Glutamatergic neuron (in vitro differentiated cells): Measurements from ENCODE around the gene FAM174B. TPM values are rescaled to one million over a fixed set of nuclear protein-coding genes. Genes with fewer than 3 reads are reported as not detected.

Experiments used
- DNase-seq: peaks from one replicate; pipeline ENCODE4 v3.0.0; 2022
- H3K27ac Mint-ChIP-seq: one replicate; pipeline ENCODE4 v1.8.0; 2020; ENCODE audit warnings: mild to moderate bottlenecking, mixed read lengths, inconsistent platforms; ENCODE audit not compliant: unreplicated experiment
- H3K27me3 Mint-ChIP-seq: one replicate; pipeline ENCODE4 v1.8.0; 2020; ENCODE audit warnings: mild to moderate bottlenecking, moderate library complexity, mixed read lengths, inconsistent platforms; ENCODE audit not compliant: unreplicated experiment
- H3K36me3 Mint-ChIP-seq: one replicate; pipeline ENCODE4 v1.8.0; 2020; ENCODE audit warnings: mild to moderate bottlenecking, mixed read lengths, inconsistent platforms; ENCODE audit not compliant: unreplicated experiment
- H3K4me1 Mint-ChIP-seq: one replicate; pipeline ENCODE4 v1.8.0; 2020; ENCODE audit warnings: mild to moderate bottlenecking, low read depth, mixed read lengths, inconsistent platforms; ENCODE audit not compliant: unreplicated experiment
- H3K4me3 Mint-ChIP-seq: one replicate; pipeline ENCODE4 v1.8.0; 2020; ENCODE audit warnings: mild to moderate bottlenecking, mixed read lengths, inconsistent platforms; ENCODE audit not compliant: unreplicated experiment
- H3K9me3 Mint-ChIP-seq: one replicate; pipeline ENCODE4 v1.8.0; 2020; ENCODE audit warnings: mild to moderate bottlenecking, moderate library complexity, mixed read lengths, inconsistent platforms; ENCODE audit not compliant: unreplicated experiment
- total RNA-seq: library from RNA; stranded (reverse); fragmentation: NEBNext Ultra II Directional; extraction: Animal tissue kit (Norgen Biotek cat#: 25700); gene quantifications from one replicate; pipeline ENCODE4 v1.2.1, GENCODE V29; 2021; ENCODE audit not compliant: unreplicated experiment
- TF ChIP-seq, protein P1 (sequence below): fragments of 200-600 bp; sonication (generic); IDR thresholded peaks from one replicate; pipeline ENCODE4 v1.5.0; 2021; ENCODE audit not compliant: partially characterized antibody, unreplicated experiment

The FAM174B gene
- total RNA-seq, 1 donor from 2014 or later: 8.6 TPM

DNA sequence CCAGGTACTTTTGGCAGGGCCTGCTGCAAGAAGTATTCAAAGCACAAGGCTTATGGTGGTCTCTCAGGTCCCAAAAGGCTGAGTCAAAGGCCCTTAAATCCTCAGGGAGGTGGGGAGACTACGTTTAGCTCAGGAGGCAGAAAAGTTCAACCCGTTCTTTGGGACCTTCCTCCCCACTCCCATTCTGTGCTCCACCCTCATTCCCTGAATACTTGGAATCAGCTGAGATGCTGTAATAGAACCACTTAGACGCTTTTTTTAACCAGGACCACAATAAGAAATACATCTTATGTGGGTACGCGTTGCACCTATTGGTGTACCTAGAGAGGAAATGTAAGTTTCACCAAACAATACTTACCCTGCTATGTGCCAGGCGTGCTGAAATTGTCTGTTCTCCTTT is 58.0 kb downstream of the FAM174B start:
- Mint-ChIP-seq H3K27ac (no peak overlapping the region), H3K27me3 (peaks cover 3% of the 10 kb centered on the region)
- DNase-seq: no peak

DNA sequence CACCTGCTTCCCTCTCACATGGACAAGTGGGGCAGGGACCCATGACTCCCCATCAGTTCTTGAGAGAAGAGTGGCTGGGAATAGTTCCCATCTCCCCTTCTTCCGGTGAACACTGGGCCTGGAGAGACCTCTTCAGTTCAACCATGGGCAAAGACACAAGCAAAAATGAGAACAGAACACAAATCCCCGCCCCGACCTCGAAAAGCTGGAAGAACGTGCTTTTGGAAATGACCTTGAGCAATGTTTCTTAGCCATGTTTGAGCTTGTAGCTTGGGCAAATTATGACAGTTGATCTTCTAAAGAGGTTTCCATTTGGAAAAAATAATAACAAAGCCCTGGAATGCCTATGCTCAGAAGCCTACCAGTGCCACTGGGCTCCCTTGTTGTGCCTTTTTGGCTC is 59.0 kb downstream of the FAM174B start:
- no peak overlapping the region for H3K4me3 Mint-ChIP-seq
- peaks cover 3% of the 10 kb centered on the region for H3K27me3 Mint-ChIP-seq
- DNase-seq: no peak
- TF ChIP-seq, protein P1, sequence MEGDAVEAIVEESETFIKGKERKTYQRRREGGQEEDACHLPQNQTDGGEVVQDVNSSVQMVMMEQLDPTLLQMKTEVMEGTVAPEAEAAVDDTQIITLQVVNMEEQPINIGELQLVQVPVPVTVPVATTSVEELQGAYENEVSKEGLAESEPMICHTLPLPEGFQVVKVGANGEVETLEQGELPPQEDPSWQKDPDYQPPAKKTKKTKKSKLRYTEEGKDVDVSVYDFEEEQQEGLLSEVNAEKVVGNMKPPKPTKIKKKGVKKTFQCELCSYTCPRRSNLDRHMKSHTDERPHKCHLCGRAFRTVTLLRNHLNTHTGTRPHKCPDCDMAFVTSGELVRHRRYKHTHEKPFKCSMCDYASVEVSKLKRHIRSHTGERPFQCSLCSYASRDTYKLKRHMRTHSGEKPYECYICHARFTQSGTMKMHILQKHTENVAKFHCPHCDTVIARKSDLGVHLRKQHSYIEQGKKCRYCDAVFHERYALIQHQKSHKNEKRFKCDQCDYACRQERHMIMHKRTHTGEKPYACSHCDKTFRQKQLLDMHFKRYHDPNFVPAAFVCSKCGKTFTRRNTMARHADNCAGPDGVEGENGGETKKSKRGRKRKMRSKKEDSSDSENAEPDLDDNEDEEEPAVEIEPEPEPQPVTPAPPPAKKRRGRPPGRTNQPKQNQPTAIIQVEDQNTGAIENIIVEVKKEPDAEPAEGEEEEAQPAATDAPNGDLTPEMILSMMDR: no peak
- H3K4me1 Mint-ChIP-seq: no peaks in the 10 kb centered on the region
- H3K9me3 Mint-ChIP-seq: no peaks in the 10 kb centered on the region
- peaks cover 5% of the 10 kb centered on the region for H3K36me3 Mint-ChIP-seq
- no peak overlapping the region for H3K27ac Mint-ChIP-seq

More for the DNA sequence above, 58.0 kb downstream of the FAM174B start:
- Mint-ChIP-seq H3K36me3 (peaks cover 5% of the 10 kb centered on the region), H3K9me3 (no peaks in the 10 kb centered on the region), H3K4me3 (no peak overlapping the region), H3K4me1 (no peaks in the 10 kb centered on the region)
- TF ChIP-seq, protein P1: no peak

DNA sequence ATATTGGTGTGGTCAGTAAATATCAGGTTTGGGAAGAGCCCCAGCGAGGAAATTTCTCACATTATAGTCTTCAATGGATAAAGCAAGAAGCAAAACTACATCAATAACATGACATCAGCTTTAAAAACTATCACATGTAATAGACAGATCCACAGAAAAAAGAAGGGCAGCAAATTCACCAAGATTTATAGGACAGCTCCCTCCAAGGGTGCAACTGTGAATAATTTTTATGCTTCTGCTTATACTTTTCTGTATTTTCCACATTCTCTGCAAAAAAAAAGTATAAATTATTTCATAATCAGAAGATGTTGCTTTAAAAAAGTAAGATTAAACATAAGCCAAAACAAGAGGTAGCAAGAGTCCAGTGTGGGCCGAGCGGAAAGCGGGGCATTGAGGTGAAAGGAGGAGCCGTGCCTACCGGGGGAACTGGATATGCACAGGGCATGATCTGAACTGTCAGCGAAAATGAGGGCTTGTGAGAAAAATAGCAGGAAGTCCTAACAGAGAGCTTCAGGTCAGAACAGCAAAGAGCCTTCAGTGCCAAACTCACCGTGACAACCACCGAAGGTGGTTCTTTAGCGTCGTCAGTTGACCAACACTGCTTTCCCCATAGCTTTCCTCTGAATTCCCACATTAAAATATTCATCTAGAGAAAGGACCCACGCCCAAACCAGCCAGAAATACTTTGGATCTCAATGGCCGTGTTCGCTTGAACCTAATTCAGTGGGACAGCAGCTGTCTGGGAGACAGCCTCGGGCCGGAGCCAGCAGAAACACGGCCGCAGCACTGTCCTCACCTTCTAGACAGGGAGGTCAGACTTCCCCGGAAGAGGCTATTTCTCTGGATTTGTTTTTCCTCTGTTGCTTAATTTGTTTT is 59.8 kb downstream of the FAM174B start:
- no peak for DNase-seq
- Mint-ChIP-seq H3K27me3 (peaks cover 3% of the 10 kb centered on the region), H3K36me3 (peaks cover 5% of the 10 kb centered on the region), H3K27ac (no peak overlapping the region), H3K4me1 (no peaks in the 10 kb centered on the region), H3K9me3 (no peaks in the 10 kb centered on the region), H3K4me3 (no peak overlapping the region)
- TF ChIP-seq, protein P1: no peak

DNA sequence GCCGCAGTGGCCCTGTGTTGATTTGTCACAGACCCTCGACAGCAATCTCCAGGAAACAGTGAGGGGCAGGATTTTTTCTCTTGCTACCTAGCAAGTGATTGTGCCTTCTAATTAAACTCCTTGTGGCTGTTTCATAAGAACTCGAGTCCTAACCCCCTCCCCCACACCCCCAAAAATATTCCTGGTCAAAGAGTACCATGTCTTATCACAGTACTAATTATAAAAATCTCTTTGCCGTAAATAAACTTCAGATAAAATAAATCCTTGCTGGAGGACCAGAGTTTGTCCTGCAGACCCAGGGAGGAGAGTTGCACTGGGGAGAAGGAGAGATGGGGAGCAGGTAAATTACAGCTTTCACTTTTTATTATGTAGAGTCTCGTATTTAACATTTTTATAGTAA is 64.3 kb downstream of the FAM174B start:
- TF ChIP-seq, protein P1: no peak
- no peak for DNase-seq
- H3K4me1 Mint-ChIP-seq: no peaks in the 10 kb centered on the region
- no peak overlapping the region for H3K27ac Mint-ChIP-seq
- H3K36me3 Mint-ChIP-seq: no peaks in the 10 kb centered on the region
- H3K9me3 Mint-ChIP-seq: peaks cover 4% of the 10 kb centered on the region
- H3K4me3 Mint-ChIP-seq: no peak overlapping the region
- no peaks in the 10 kb centered on the region for H3K27me3 Mint-ChIP-seq

DNA sequence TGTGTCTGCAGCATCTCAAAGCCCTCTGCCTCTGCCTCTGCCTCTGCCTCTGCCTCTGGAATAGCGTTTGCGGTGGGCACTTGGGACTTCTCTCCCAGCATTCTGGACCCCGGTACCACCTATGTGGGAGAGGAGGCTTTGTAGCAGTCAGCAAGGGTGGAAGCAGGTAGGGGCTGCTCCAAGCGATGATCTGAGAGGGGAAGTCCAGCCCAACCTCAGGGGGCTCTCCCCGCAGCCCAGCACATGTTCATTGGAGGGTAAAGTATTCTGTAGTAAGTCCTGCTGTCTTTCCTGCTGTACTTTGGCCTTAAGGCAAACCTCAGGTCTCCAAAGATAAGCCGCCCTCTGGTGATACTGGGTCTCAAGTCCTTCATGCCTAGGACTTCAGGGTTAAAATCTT is 68.6 kb downstream of the FAM174B start:
- TF ChIP-seq, protein P1: no peak
- Mint-ChIP-seq H3K36me3 (peaks cover 26% of the 10 kb centered on the region), H3K27me3 (no peaks in the 10 kb centered on the region), H3K27ac (no peak overlapping the region), H3K9me3 (peaks cover 8% of the 10 kb centered on the region), H3K4me1 (no peaks in the 10 kb centered on the region), H3K4me3 (no peak overlapping the region)
- no peak for DNase-seq
